DND-41 (cell line): ENCODE measurements around the gene PBRM1.

Source experiments
- ATAC-seq: fragments of 200-7000 bp; cut with Tn5 transposase; 3 replicates; pipeline ENCODE4 v1.9.1; 2021; ENCODE audit warnings: low read depth; ENCODE audit not compliant: insufficient read depth
- DNase-seq: peaks from one replicate; pipeline ENCODE4 v3.0.0-alpha.2; 2020
- H2AFZ ChIP-seq: 2 replicates; pipeline ENCODE4 v1.6.0; 2012; ENCODE audit warnings: low read depth, low read length
- H3K27ac ChIP-seq: 2 replicates; pipeline ENCODE4 v1.5.1; 2012; ENCODE audit warnings: low read length, inconsistent platforms
- H3K27me3 ChIP-seq: fragments of 200-600 bp; sonication (generic); 2 replicates; pipeline ENCODE4 v1.6.0; 2012; ENCODE audit warnings: low read length, mild to moderate bottlenecking, inconsistent platforms; ENCODE audit not compliant: insufficient read depth, poor library complexity
- H3K36me3 ChIP-seq: 2 replicates; pipeline ENCODE4 v1.5.1; 2012; ENCODE audit warnings: low read length, inconsistent platforms; ENCODE audit not compliant: insufficient read depth
- H3K4me1 ChIP-seq: 2 replicates; pipeline ENCODE4 v1.5.1; 2012; ENCODE audit warnings: mild to moderate bottlenecking, low read length; ENCODE audit not compliant: insufficient read depth
- H3K4me2 ChIP-seq: 2 replicates; pipeline ENCODE4 v1.6.0; 2012; ENCODE audit warnings: mild to moderate bottlenecking, moderate library complexity, low read length, inconsistent platforms; ENCODE audit not compliant: insufficient read depth
- H3K4me3 ChIP-seq, 2 experiments: fragments of 200-600 bp in 1 of 2; shearing (Covaris generic) in 1 of 2; 2 replicates each; pipeline ENCODE4 v1.5.1; 2012 to 2016; ENCODE audit warnings: inconsistent platforms in 2 of 2, low read length in 2 of 2, mild to moderate bottlenecking in 2 of 2, low read depth in 1 of 2, moderate library complexity in 1 of 2
- H3K79me2 ChIP-seq: 2 replicates; pipeline ENCODE4 v1.6.0; 2012; ENCODE audit warnings: low read length, inconsistent platforms; ENCODE audit not compliant: insufficient read depth
- H3K9ac ChIP-seq: 2 replicates; pipeline ENCODE4 v1.6.0; 2012; ENCODE audit warnings: low read depth, mild to moderate bottlenecking, inconsistent platforms, low read length, moderate library complexity
- H3K9me3 ChIP-seq: 2 replicates; pipeline ENCODE4 v1.5.1; 2012; ENCODE audit warnings: low read length, moderate library complexity, mild to moderate bottlenecking, inconsistent platforms; ENCODE audit not compliant: insufficient read depth, severe bottlenecking
- H4K20me1 ChIP-seq: 2 replicates; pipeline ENCODE4 v1.6.0; 2012; ENCODE audit warnings: low read length; ENCODE audit not compliant: insufficient read depth
- CTCF ChIP-seq: IDR thresholded peaks from 2 replicates; pipeline ENCODE4 v1.5.1; 2012; ENCODE audit warnings: borderline replicate concordance, low read length, moderate library complexity, mild to moderate bottlenecking; ENCODE audit not compliant: poor library complexity, severe bottlenecking; ENCODE audit errors: extremely low read depth
- EZH2 ChIP-seq: IDR thresholded peaks from 3 replicates; pipeline ENCODE4 v1.6.1; 2012; ENCODE audit warnings: borderline replicate concordance, low read depth, mild to moderate bottlenecking, moderate library complexity, low read length, inconsistent platforms; ENCODE audit not compliant: severe bottlenecking

The PBRM1 gene

GRCh38 chr3:52695798-52696671 is 10.3 kb upstream of the PBRM1 start:
- H3K4me2 ChIP-seq: no peak overlapping the region
- H3K27ac ChIP-seq: no peak overlapping the region
- no peak for TF ChIP-seq EZH2
- no peak for TF ChIP-seq CTCF

GRCh38 chr3:52694528-52695189 is 8.9 kb upstream of the PBRM1 start:
- Histone ChIP-seq H2AFZ (no peak overlapping the region), H4K20me1 (peaks cover 22% of the 10 kb centered on the region; the same call in 1 of the 2 replicates), H3K4me1 (no peaks in the 10 kb centered on the region; the same call in 1 of the 2 replicates), H3K9me3 (no peaks in the 10 kb centered on the region), H3K79me2 (peaks cover 10% of the 10 kb centered on the region), H3K4me2 (no peak overlapping the region), H3K27me3 (no peaks in the 10 kb centered on the region), H3K27ac (no peak overlapping the region), H3K9ac (no peak overlapping the region), H3K4me3 (no peak overlapping the region), H3K36me3 (peaks cover 83% of the 10 kb centered on the region)
- no peak for DNase-seq
- ATAC-seq: no peak
- TF ChIP-seq CTCF (no peak), EZH2 (no peak)

More at GRCh38 chr3:52695798-52696671, 10.3 kb upstream of the PBRM1 start:
- Histone ChIP-seq H4K20me1 (peaks cover 18% of the 10 kb centered on the region; the same call in 1 of the 2 replicates), H3K9me3 (no peaks in the 10 kb centered on the region), H3K4me3 (no peak overlapping the region), H3K27me3 (no peaks in the 10 kb centered on the region), H3K36me3 (peaks cover 75% of the 10 kb centered on the region), H3K9ac (no peak overlapping the region), H2AFZ (no peak overlapping the region), H3K4me1 (no peaks in the 10 kb centered on the region), H3K79me2 (0 out of 2 replicates have a peak, but pooled peaks cover 4% of the 10 kb centered on the region)
- ATAC-seq (peak; percentile 20; the same call in 1 of the 3 replicates), DNase-seq (no peak)

GRCh38 chr3:52693071-52693470 is 7.4 kb upstream of the PBRM1 start:
- Histone ChIP-seq H3K79me2 (peaks cover 26% of the 10 kb centered on the region), H3K4me3 (no peak overlapping the region), H3K4me2 (no peak overlapping the region), H3K9ac (no peak overlapping the region), H3K4me1 (peaks cover 9% of the 10 kb centered on the region; the same call in 1 of the 2 replicates), H4K20me1 (peaks cover 32% of the 10 kb centered on the region; the same call in 1 of the 2 replicates), H2AFZ (no peak overlapping the region), H3K36me3 (peaks cover 97% of the 10 kb centered on the region), H3K9me3 (no peaks in the 10 kb centered on the region), H3K27me3 (no peaks in the 10 kb centered on the region), H3K27ac (no peak overlapping the region)
- TF ChIP-seq CTCF (no peak), EZH2 (no peak)
- ATAC-seq (no peak), DNase-seq (no peak)
